Measurements from ENCODE around the gene CCDC92. TPM values are rescaled to one million over a fixed set of nuclear protein-coding genes. Genes with fewer than 3 reads are reported as not detected.

Gene CCDC92
- total and polyA plus RNA-seq, 10 of the 15 experiments (the other 5 are each of a cell fraction or from before 2014, with no cell fraction given): 0.53 to 11.8 (median 4.2) TPM

DNA sequence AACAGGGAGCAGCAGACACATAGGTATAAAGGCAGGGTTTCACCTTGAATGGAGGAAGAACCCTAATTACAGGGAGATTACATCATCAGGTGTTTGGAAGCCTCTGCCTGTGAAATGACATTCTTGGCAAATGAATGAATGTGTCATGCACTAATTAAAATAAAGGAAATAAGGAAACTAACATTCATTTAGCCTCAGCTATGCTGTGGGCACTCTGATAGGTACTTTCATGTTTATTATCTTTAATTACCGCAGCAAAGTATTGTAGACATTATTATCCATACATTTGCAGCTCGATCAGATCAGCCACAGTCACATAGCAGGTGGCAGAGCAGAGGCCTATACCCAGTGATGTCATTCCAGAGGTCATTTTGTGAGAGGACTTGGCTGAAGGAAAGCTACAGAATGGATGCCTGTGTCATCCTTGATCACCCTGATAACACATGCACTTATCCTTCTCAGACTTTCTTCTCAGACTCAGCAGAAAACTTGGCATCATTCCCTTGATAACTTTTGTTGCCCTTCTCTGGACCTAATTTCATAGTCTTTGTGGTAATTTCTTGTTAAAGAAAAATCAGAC, 18.8 kb upstream of the CCDC92 start:
- Histone ChIP-seq H3K9me3 (replicated peaks; ENCODE audit: control insufficient read depth, insufficient read depth, low read length) (no peaks in the 10 kb centered on the region), H3K4me1 (ENCODE audit: control insufficient read depth, insufficient read depth, low read length) (no peaks in the 10 kb centered on the region), H3K27ac (ENCODE audit: control insufficient read depth, insufficient read depth) (no peak overlapping the region), H3K9ac (ENCODE audit: control insufficient read depth, insufficient read depth, low read length) (no peak overlapping the region), H3K4me3 (no peak overlapping the region), H2AFZ (ENCODE audit: control insufficient read depth, low read depth, low read length) (no peak overlapping the region), H3K36me3 (ENCODE audit: control insufficient read depth in 2 of 2, insufficient read depth in 2 of 2, low read length in 1 of 2) (peaks cover 3 to 32% of the 10 kb centered on the region in 2 experiments), H3K27me3 (replicated peaks in 1 of 2; ENCODE audit: control insufficient read depth in 2 of 2, insufficient read depth in 2 of 2, low read length in 1 of 2) (no peaks in the 10 kb centered on the region), H3K79me2 (ENCODE audit: control insufficient read depth, insufficient read depth, low read length) (no peaks in the 10 kb centered on the region), H4K20me1 (ENCODE audit: control insufficient read depth, insufficient read depth) (no peaks in the 10 kb centered on the region), H3K4me2 (ENCODE audit: control insufficient read depth, insufficient read depth) (no peak overlapping the region)
- POLR2A ChIA-PET: no interaction called here
- RAD21 ChIA-PET (ENCODE audit: unreplicated experiment): no interaction called here
- no peak for ATAC-seq
- in situ Hi-C loops (cut with MboI) (no loop called here), intact Hi-C loops (cut with micrococcal nuclease; ENCODE audit: unreplicated experiment) (no loop called here)
- 91% methylated on average over 2 of the region's 2 CpGs for WGBS (ENCODE audit: insufficient coverage, insufficient replicate concordance, low lambda C conversion rate, missing lambda C conversion rate)
- SMC1A ChIA-PET (ENCODE audit: uncharacterized antibody, unreplicated experiment): no interaction called here
- CTCF ChIA-PET: interaction anchor here (0.9 to 1.6 kb wide), 2 partner anchors 41 to 45 kb away, joined by 3 to 5 read pairs; no protein-coding TSS in a partner anchor
- no peak for DNase-seq (ENCODE audit: low read depth, low spot score)
- FAIRE-seq: no peak
- BruUV-seq (replicated peaks): no TSS peak
- TF ChIP-seq TCF7 (IDR thresholded peaks at IDR 0.05; ENCODE audit: borderline replicate concordance) (no peak), NRF1 (conservative IDR thresholded peaks at IDR 0.05; ENCODE audit: low read depth, low read length) (no peak), CHD4 (IDR thresholded peaks at IDR 0.05) (no peak)
- TF ChIP-seq, protein P1, sequence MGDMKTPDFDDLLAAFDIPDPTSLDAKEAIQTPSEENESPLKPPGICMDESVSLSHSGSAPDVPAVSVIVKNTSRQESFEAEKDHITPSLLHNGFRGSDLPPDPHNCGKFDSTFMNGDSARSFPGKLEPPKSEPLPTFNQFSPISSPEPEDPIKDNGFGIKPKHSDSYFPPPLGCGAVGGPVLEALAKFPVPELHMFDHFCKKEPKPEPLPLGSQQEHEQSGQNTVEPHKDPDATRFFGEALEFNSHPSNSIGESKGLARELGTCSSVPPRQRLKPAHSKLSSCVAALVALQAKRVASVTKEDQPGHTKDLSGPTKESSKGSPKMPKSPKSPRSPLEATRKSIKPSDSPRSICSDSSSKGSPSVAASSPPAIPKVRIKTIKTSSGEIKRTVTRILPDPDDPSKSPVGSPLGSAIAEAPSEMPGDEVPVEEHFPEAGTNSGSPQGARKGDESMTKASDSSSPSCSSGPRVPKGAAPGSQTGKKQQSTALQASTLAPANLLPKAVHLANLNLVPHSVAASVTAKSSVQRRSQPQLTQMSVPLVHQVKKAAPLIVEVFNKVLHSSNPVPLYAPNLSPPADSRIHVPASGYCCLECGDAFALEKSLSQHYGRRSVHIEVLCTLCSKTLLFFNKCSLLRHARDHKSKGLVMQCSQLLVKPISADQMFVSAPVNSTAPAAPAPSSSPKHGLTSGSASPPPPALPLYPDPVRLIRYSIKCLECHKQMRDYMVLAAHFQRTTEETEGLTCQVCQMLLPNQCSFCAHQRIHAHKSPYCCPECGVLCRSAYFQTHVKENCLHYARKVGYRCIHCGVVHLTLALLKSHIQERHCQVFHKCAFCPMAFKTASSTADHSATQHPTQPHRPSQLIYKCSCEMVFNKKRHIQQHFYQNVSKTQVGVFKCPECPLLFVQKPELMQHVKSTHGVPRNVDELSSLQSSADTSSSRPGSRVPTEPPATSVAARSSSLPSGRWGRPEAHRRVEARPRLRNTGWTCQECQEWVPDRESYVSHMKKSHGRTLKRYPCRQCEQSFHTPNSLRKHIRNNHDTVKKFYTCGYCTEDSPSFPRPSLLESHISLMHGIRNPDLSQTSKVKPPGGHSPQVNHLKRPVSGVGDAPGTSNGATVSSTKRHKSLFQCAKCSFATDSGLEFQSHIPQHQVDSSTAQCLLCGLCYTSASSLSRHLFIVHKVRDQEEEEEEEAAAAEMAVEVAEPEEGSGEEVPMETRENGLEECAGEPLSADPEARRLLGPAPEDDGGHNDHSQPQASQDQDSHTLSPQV (IDR thresholded peaks at IDR 0.05): no peak

All from GM12878 (cell line).